ENCODE data around the gene ASAP2. TPM values are rescaled to one million over a fixed set of nuclear protein-coding genes. Genes with fewer than 3 reads are reported as not detected.
"Not testable (repeated sequence)": the region's sequence is repeated elsewhere in the genome, so short reads cannot be mapped to it uniquely, and the experiment has no call there.

Gene ASAP2
- total RNA-seq, 1 experiment from 2014 or later, result 14.3 TPM

GRCh38 chr2:9264301-9264700 is 57.7 kb downstream of the ASAP2 start:
- DNase-seq (ENCODE audit: low spot score) (no peak), ATAC-seq (no peak)
- TF ChIP-seq E2F4 (CRISPR knock-in tag; IDR thresholded peaks at IDR 0.05; ENCODE audit: borderline replicate concordance, low read depth) (no peak), ATF2 (CRISPR knock-in tag; IDR thresholded peaks at IDR 0.05; ENCODE audit: borderline replicate concordance, low read depth) (no peak), MLX (CRISPR knock-in tag; IDR thresholded peaks at IDR 0.05) (no peak), CDX4 (CRISPR knock-in tag; IDR thresholded peaks at IDR 0.05; ENCODE audit: borderline replicate concordance) (no peak), JUN (CRISPR knock-in tag; IDR thresholded peaks at IDR 0.05) (no peak), MYBL2 (CRISPR knock-in tag; IDR thresholded peaks at IDR 0.05) (no peak), ZNF396 (CRISPR knock-in tag; IDR thresholded peaks at IDR 0.05; ENCODE audit: borderline replicate concordance) (no peak), GRHL2 (CRISPR knock-in tag; IDR thresholded peaks at IDR 0.05; ENCODE audit: insufficient replicate concordance, severe bottlenecking) (no peak), HMGA2 (CRISPR knock-in tag; IDR thresholded peaks at IDR 0.05) (no peak), ESRRA (CRISPR knock-in tag; IDR thresholded peaks at IDR 0.05; ENCODE audit: borderline replicate concordance) (no peak), ELF4 (CRISPR knock-in tag; IDR thresholded peaks at IDR 0.05; ENCODE audit: low read depth) (no peak), ATF6 (CRISPR knock-in tag; IDR thresholded peaks at IDR 0.05) (no peak), NFE2L1 (CRISPR knock-in tag; IDR thresholded peaks at IDR 0.05) (no peak), ZNF219 (CRISPR knock-in tag; IDR thresholded peaks at IDR 0.05; ENCODE audit: borderline replicate concordance) (no peak), ZNF317 (CRISPR knock-in tag; IDR thresholded peaks at IDR 0.05; ENCODE audit: borderline replicate concordance, low read depth) (no peak), IRF2 (CRISPR knock-in tag; IDR thresholded peaks at IDR 0.05; ENCODE audit: borderline replicate concordance, low read depth) (no peak), CBFB (CRISPR knock-in tag; IDR thresholded peaks at IDR 0.05; ENCODE audit: low read depth) (no peak)
- no peak overlapping the region for H3K27ac Mint-ChIP-seq
- ChIA-PET POLR2A (no interaction called here), CTCF (no interaction called here)
- H3K4me3 Mint-ChIP-seq, result no peak overlapping the region
- no peaks in the 10 kb centered on the region for H3K36me3 Mint-ChIP-seq
- H3K4me1 Mint-ChIP-seq, result peaks cover 43% of the 10 kb centered on the region
- H3K27me3 Mint-ChIP-seq (ENCODE audit: low read depth), result no peaks in the 10 kb centered on the region
- peaks cover 3% of the 10 kb centered on the region; the same call in 1 of the 2 replicates for H3K9me3 Mint-ChIP-seq

GRCh38 chr2:9266711-9267110 is 60.1 kb downstream of the ASAP2 start:
- ATAC-seq (no peak), DNase-seq (ENCODE audit: low spot score) (no peak)
- H3K4me3 Mint-ChIP-seq, result no peak overlapping the region
- TF ChIP-seq NFATC4 (CRISPR knock-in tag; IDR thresholded peaks at IDR 0.05) (no peak), NR1H2 (CRISPR knock-in tag; IDR thresholded peaks at IDR 0.05) (no peak), ZNF671 (CRISPR knock-in tag; IDR thresholded peaks at IDR 0.05) (no peak), ATF2 (CRISPR knock-in tag; IDR thresholded peaks at IDR 0.05; ENCODE audit: borderline replicate concordance, low read depth) (no peak), CBFB (CRISPR knock-in tag; IDR thresholded peaks at IDR 0.05; ENCODE audit: low read depth) (no peak), USF2 (CRISPR knock-in tag; IDR thresholded peaks at IDR 0.05) (no peak), E2F5 (CRISPR knock-in tag; IDR thresholded peaks at IDR 0.05) (no peak)
- H3K27ac Mint-ChIP-seq, result no peak overlapping the region
- H3K9me3 Mint-ChIP-seq, result peaks cover 8% of the 10 kb centered on the region
- POLR2A ChIA-PET, result no interaction called here
- CTCF ChIA-PET, result interaction anchor here (1.7 kb wide), 1 partner anchor 9 kb away, joined by 4 read pairs; no protein-coding TSS in a partner anchor
- peaks cover 27% of the 10 kb centered on the region for H3K4me1 Mint-ChIP-seq
- no peaks in the 10 kb centered on the region for H3K27me3 Mint-ChIP-seq (ENCODE audit: low read depth)
- H3K36me3 Mint-ChIP-seq, result no peaks in the 10 kb centered on the region

- H3K4me3 Mint-ChIP-seq; DNase-seq (ENCODE audit: low spot score); H3K36me3 Mint-ChIP-seq; H3K27me3 Mint-ChIP-seq (ENCODE audit: low read depth); POLR2A ChIA-PET; H3K27ac Mint-ChIP-seq; ATAC-seq: not testable (repeated sequence)
- CTCF ChIA-PET, result interaction anchor here (0.7 to 1.7 kb wide), 3 partner anchors 9 to 137 kb away, joined by 3 to 4 read pairs (median 3); no protein-coding TSS in a partner anchor
- Mint-ChIP-seq H3K9me3 (peaks cover 14% of the 10 kb centered on the region), H3K4me1 (peaks cover 27% of the 10 kb centered on the region)
These were observed 60.7 kb downstream of the ASAP2 start for GRCh38 chr2:9267286-9267685.

Data from WTC11 (cell line).